GM12873 (cell line): ENCODE data around the gene RIN3.

Source experiments
- CTCF ChIP-seq: IDR thresholded peaks from 2 replicates; pipeline ENCODE4 v1.5.1; 2012; ENCODE audit warnings: low read depth, mild to moderate bottlenecking, moderate library complexity, low read length, control low read depth; ENCODE audit not compliant: insufficient read depth; ENCODE audit errors: missing control alignments

The RIN3 gene

GRCh38 chr14:92513204-92513965, at the start of gene RIN3:
TSS of gene RIN3 (plus strand) at chr14:92513781. CDS start at chr14:92513933, 152 bp downstream.
- no peak for TF ChIP-seq CTCF

- no peak for TF ChIP-seq CTCF
Observed at GRCh38 chr14:92464156-92464555, 49.4 kb upstream of the RIN3 start.

- no peak for TF ChIP-seq CTCF
Observed at GRCh38 chr14:92464716-92465115, 48.9 kb upstream of the RIN3 start.

GRCh38 chr14:92465353-92466055, 48.1 kb upstream of the RIN3 start:
- TF ChIP-seq CTCF: no peak

- no peak for TF ChIP-seq CTCF
Observed at GRCh38 chr14:92466059-92466458, 47.5 kb upstream of the RIN3 start.

- TF ChIP-seq CTCF: no peak
Observed at GRCh38 chr14:92469515-92469914, 44.1 kb upstream of the RIN3 start.

- no peak for TF ChIP-seq CTCF
Observed at GRCh38 chr14:92470215-92470614, 43.4 kb upstream of the RIN3 start.
